ENCODE data around the gene DDX24. TPM values are rescaled to one million over a fixed set of nuclear protein-coding genes. Genes with fewer than 3 reads are reported as not detected.

The DDX24 gene
- total RNA-seq, 1 experiment from 2014 or later, result 215 TPM

DNA sequence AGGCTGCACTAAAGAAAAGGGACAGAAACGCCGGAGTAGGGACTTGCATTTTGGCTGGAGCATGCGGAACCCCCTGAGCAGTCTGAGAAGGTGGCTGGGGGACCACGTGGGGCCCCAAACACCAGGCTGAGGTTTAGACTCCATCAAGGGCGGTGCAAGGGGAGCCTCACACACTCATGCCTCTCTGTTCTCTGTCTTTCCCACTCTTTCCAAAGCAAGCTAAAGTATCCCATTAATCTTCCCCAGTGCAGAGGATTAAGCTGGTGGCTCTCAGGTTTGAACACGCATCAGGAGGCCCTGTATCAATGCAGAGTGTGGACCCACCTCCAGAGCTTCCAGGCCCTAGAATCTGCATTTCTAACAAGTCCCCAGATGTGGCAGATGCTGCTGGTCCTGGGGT, 70.4 kb downstream of the DDX24 start:
- DNase-seq (ENCODE audit: low read depth), result no peak

DNA sequence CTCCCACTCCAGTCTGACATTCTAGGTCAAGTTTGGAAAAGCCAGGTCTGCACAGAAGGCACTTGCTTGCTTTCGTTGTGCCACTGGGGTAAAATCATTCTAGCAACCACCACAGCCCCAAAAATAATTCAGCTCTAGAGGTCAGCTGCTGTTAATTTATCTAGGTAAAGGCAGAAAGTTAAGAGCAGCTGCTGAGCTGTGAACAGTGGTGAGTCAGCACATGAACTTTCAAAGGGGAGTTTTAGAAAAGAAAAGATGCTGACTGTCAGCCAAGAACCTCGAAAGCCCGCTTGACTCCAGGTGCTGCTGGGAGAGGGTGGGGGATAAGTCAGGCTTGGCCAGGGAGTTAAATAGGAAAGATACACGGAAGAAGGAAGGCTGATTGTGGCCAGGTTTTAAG, 71.2 kb downstream of the DDX24 start:
- peak; percentile 73 for DNase-seq (ENCODE audit: low read depth)

DNA sequence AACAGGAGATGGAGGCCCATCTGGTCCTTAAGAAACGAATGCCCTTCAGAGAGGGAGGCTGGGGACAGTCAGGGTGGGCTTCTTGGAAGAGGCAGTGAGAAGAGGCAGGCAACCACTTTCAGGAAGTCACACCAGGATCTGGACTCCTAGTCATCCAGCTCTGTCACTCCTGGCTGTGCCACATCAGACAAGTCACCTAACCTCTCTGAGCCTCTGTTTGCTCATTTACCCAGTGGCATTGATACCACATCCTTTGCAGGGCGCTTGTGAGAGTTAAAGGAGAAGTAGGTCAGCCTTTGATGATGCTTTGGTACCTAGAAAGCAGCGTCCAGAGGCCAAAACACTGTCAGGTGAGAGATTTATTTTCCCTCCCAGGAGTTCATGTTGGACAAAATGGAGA, 72.8 kb downstream of the DDX24 start:
- no peak for DNase-seq (ENCODE audit: low read depth)

DNA sequence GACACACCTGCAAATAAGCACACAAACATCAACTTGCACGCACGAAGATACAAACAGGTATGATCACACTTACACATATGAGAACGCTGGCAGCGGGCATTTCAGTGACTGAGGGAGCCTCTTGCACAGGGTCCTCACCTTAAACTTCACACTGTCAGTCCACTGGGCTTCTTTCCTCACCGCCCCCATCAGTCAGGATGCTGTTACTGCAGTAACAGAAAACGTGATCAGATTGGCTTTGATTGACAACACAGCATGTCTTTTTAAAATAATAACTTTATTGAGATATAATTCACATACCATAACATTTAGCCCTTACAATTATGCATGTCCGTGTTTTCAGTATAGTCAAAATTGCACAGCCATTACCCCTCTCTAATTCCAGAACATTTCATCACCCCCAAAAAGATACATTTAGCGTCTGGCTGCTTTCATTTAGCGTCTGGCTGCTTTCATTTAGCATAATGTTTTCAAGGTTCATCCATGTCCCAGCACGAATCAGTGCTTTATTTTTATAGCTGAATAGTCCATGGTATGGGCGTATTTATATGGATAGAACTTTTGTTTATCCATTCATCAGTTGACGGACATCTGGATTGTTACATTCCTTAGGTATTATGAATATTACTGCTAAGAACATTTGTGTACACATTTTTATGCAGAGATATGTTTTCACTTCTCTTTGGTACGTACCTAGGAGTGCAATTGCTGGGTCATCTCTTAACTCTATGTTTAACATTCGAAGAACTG, 75.5 kb downstream of the DDX24 start:
- DNase-seq (ENCODE audit: low read depth), result no peak

DNA sequence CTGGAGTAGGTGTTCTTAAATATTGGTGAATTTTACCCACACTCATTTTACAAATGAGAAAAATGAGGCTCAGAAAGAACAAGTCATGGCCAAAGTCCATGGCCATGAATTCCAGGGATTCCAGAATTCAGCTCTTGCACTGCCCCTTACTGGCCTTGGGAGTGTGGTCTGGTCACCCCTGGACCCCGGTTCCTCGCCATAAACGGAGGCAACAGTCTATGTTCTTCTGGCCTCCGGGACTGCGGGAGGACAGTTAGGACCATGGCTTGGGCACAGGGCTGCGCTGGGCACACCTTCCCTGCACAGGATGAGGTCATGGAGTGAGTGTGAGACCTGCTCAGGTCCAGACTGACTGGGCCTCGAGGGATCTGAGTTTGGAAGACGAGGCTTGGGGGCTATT, 77.0 kb downstream of the DDX24 start:
- DNase-seq (ENCODE audit: low read depth), result no peak

DNA sequence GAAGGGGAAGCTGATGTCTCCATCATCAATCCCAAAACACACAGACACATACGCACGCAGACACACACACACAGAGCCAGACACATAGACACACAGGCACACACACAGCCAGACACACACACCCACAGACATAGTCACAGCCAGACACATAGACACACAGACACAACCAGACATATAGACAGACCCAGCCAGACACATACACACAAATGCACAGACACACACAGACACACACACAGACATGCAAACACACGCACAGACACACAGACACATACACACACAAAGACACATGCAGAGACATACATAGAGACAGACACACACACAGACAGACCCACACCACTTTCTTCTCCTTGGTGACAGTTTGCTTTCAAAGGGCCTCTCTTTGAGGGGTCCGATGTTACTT, 77.6 kb downstream of the DDX24 start:
- DNase-seq (ENCODE audit: low read depth), result no peak

DNA sequence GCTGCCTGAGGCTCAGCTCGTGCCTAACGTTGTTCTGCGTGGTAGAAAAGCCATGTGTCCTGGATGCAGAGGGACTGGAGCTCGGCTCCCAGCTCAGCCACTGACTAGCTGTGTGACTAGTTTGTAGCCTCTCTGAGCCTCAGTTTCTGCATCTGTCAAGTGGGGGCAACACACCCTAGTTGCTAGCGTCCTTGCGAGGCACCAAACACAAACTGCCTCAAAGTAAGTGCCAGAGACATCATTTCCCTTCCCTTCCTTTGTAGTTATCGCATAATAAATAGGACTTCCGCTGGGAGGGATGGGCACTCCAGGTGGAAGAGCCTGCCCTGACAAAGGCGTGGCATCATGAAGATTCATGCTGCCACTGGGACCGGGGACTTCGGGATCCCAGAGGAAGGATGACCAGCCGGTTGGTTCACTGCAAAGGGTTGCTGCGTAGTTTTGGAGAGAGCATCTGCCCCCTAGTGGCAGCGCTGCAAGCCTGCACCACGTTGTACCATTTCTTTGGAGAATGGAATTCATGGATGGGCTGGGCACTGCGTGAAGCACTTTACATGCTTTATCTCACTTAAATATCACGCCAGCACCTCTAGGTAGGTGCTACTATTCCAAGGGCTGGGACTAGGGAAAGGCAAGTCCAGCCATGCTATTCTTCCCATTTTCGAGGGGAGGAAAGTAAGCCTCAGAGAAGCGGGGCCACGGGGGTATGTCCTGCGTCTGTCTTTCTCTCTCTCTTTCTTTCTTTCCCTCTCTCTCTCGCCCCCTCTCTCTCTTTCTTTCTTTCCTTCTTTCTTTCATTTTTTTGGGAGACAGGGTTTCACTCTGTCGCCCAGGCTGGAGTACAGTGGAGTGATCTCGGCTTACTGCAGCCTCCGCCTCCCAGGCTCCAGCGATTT, 79.3 kb downstream of the DDX24 start:
- peak; percentile 77 for DNase-seq (ENCODE audit: low read depth)

DNA sequence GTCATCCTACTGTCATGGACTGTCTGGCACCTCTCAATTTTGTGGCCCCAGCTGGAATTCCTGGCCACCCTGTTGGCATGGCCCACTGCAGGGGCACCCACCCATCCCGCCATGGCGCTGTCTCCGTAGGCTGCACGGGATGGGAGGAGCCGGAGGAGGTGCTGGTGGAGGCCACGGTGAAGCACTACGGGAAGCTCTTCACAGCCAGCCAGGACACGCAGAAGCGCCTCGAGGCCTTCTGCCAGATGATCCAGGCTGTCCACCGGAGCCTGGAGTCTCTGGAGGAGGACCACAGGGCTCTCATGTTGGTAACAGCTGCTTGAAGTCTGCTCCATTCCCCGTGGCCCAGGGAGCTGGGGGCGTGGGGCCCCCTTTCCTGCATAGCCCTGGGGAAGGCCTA, 80.0 kb downstream of the DDX24 start:
- DNase-seq (ENCODE audit: low read depth), result no peak

DNA sequence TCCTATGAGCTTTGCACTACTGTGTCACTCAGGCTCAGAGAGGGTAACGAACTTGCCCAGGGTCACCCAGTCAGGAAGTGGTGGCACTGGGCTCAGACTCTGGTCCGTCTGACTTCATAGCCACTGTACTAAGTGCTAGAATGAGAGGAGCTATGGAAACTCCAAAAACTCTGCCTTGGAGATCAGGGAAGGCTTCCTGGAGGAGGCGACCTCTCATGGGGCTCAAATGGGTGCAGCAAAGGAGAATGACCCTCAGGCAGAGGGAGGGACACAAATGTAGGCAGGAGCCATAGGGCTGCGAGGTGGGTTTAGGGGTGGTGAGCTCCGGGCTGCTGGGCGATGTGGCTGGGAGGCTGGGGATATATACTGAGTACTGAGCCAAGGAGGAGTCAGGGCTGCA, 80.7 kb downstream of the DDX24 start:
- DNase-seq (ENCODE audit: low read depth), result no peak

DNA sequence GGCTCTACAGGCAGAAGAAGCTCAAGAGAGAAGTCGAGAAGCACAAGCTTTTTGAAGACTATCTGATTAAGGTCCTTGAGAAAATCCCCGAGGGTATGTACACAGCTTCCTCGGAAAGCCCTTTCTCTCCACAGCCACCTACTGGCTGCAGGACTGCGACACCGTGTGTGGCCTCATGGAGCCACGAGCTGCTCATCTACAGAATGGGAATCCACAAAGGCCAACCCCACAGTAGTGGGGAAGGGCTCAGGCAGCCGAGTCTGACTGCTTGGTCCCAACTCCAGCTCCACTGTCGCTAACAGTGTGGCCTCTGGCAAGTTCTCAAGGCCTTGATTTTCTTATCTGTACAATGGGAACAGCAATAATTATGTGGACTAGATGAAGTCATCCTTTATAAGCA, 81.4 kb downstream of the DDX24 start:
- peak; percentile 36 for DNase-seq (ENCODE audit: low read depth)

DNA sequence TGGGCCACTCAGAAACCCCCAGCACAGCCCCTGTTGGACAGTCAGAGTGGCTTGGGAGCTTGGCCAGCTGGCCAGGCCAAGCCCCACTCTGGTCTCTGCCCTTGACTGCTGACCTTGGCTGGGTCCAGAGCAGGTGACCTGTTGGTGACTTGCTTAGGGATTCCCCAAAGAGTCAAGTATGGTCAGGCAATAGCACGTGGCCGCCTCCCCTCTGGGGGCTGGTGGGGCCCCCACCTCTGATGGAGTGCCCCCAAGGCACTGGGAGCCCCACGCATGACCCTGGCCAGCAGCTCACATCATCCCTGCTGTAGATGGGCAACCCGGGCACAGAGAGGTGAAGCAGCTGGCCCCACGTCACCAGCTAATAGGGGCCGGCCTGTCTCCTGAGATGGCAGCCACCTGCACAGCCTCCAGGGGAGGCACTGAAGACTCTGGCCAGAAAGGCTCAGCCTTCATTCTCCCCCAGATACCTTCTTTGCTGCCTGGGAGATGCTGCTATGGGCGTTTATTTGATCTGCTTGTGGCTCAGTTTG, 82.1 kb downstream of the DDX24 start:
- DNase-seq (ENCODE audit: low read depth), result no peak

Other genes with a start within 250 kb of the DDX24 start
- gene FAM181A, start 153.9 kb downstream of the DDX24 start, total RNA-seq (2014; rRNA removed; shearing (Covaris generic)), result not detected in 2 replicates
- gene ASB2, start 104.6 kb downstream of the DDX24 start, total RNA-seq (2014; rRNA removed; shearing (Covaris generic)), result 1.8 and 3.0 TPM in 2 replicates
- gene CCDC197, start 83.9 kb downstream of the DDX24 start, total RNA-seq (2014; rRNA removed; shearing (Covaris generic)), result not detected in 2 replicates
- 2.7 and 3.1 TPM in 2 replicates for gene OTUB2, start 54.9 kb downstream of the DDX24 start, total RNA-seq (2014; rRNA removed; shearing (Covaris generic))
- gene IFI27L1, start 108 bp upstream of the DDX24 start, total RNA-seq (2014; rRNA removed; shearing (Covaris generic)), result 15.6 and 23.6 TPM in 2 replicates
- 19.1 and 24.6 TPM in 2 replicates for gene IFI27, start 29.5 kb upstream of the DDX24 start, total RNA-seq (2014; rRNA removed; shearing (Covaris generic))
- 68.5 and 99.1 TPM in 2 replicates for gene IFI27L2, start 48.4 kb upstream of the DDX24 start, total RNA-seq (2014; rRNA removed; shearing (Covaris generic))
- gene PPP4R4, start 93.1 kb upstream of the DDX24 start, total RNA-seq (2014; rRNA removed; shearing (Covaris generic)), result 7.1 and 17.6 TPM in 2 replicates
- gene SERPINA10, start 212.1 kb upstream of the DDX24 start, total RNA-seq (2014; rRNA removed; shearing (Covaris generic)), result not detected in 2 replicates
- 0.91 and 4.1 TPM in 2 replicates for gene SERPINA6, start 242.1 kb upstream of the DDX24 start, total RNA-seq (2014; rRNA removed; shearing (Covaris generic))